Measurements from ENCODE around the gene ARHGEF28. TPM values are rescaled to one million over a fixed set of nuclear protein-coding genes. Genes with fewer than 3 reads are reported as not detected.

Gene ARHGEF28
- total RNA-seq, 1 experiment from 2014 or later: 0.57 TPM

DNA sequence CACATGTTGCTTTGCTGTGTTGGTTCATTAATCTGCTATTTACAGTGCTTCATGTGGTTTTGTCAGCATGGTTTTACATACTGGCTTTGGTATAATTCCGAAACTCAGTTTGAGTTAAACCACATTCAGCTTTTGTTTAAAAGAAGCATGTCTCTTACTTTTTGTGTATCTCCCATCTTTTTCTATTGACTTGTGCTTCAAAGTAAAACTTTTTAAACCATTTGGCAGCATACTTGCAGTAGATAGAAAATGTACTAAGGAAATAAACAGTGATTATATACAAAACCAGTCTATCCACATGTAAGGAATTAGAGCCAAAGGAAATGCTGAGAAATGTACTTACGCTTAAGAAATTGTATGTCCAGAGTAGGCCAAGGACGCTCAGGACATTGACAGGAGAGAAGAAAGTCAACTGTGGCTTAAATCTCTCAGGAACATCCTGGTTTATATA, 286.9 kb downstream of the ARHGEF28 start:
- Histone ChIP-seq H3K14ac (ENCODE audit: insufficient read depth, low read length) (no peak overlapping the region), H3K23ac (ENCODE audit: insufficient read length, low read depth, low read length) (no peak overlapping the region), H4K91ac (ENCODE audit: insufficient read length, low read depth, low read length) (no peak overlapping the region), H2BK15ac (ENCODE audit: low read depth, low read length) (no peak overlapping the region), H2AFZ (ENCODE audit: low read length) (no peak overlapping the region), H3T11ph (ENCODE audit: low read length) (no peak overlapping the region), H3K18ac (ENCODE audit: insufficient read length, low read depth, low read length) (no peak overlapping the region), H2BK20ac (ENCODE audit: low read depth, low read length, poor library complexity, severe bottlenecking) (no peak overlapping the region), H3K27me3 (ENCODE audit: insufficient read depth, low read length) (no peaks in the 10 kb centered on the region), H3K27ac (ENCODE audit: insufficient read length, low read depth, low read length) (no peak overlapping the region), H3K4ac (ENCODE audit: low read depth, low read length) (no peak overlapping the region), H4K5ac (ENCODE audit: insufficient read length, low read depth, low read length) (no peak overlapping the region), H4K8ac (replicated peaks; ENCODE audit: insufficient read length, low read depth, low read length) (no peak overlapping the region), H2BK12ac (ENCODE audit: insufficient read length, low read depth, low read length) (no peak overlapping the region), H4K20me1 (ENCODE audit: control insufficient read depth, insufficient read depth, insufficient read length) (no peaks in the 10 kb centered on the region), H2AK5ac (ENCODE audit: insufficient read length, low read length) (no peak overlapping the region), H3K56ac (ENCODE audit: insufficient read length, low read depth, low read length) (no peak overlapping the region), H3K23me2 (ENCODE audit: insufficient read length, low read depth, low read length, poor library complexity, severe bottlenecking) (no peaks in the 10 kb centered on the region), H3K79me2 (ENCODE audit: insufficient read depth, low read length) (no peaks in the 10 kb centered on the region), H3K4me1 (ENCODE audit: insufficient read depth, low read length) (no peaks in the 10 kb centered on the region), H3K4me2 (ENCODE audit: insufficient read depth, insufficient read length, low read length) (no peak overlapping the region), H2BK120ac (ENCODE audit: low read depth, low read length, poor library complexity, severe bottlenecking) (no peak overlapping the region), H2BK5ac (ENCODE audit: insufficient read length, low read length) (no peak overlapping the region), H3K9me3 (ENCODE audit: control insufficient read depth, low read depth, low read length) (no peaks in the 10 kb centered on the region), H3K9ac (ENCODE audit: extremely low read depth, insufficient read length, low read length) (no peak overlapping the region), H3K79me1 (ENCODE audit: insufficient read depth, low read depth, low read length, poor library complexity, severe bottlenecking) (no peaks in the 10 kb centered on the region)
- TF ChIP-seq, protein P1, sequence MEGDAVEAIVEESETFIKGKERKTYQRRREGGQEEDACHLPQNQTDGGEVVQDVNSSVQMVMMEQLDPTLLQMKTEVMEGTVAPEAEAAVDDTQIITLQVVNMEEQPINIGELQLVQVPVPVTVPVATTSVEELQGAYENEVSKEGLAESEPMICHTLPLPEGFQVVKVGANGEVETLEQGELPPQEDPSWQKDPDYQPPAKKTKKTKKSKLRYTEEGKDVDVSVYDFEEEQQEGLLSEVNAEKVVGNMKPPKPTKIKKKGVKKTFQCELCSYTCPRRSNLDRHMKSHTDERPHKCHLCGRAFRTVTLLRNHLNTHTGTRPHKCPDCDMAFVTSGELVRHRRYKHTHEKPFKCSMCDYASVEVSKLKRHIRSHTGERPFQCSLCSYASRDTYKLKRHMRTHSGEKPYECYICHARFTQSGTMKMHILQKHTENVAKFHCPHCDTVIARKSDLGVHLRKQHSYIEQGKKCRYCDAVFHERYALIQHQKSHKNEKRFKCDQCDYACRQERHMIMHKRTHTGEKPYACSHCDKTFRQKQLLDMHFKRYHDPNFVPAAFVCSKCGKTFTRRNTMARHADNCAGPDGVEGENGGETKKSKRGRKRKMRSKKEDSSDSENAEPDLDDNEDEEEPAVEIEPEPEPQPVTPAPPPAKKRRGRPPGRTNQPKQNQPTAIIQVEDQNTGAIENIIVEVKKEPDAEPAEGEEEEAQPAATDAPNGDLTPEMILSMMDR (conservative IDR thresholded peaks at IDR 0.05): no peak
- Mint-ChIP-seq H3K4me3 (no peak overlapping the region), H3K9me3 (no peaks in the 10 kb centered on the region), H3K36me3 (ENCODE audit: insufficient read depth in 1 of 3, low read depth in 3 of 3) (no peaks in the 10 kb centered on the region), H3K4me1 (peaks cover 3% of the 10 kb centered on the region in 2 experiments; a peak in 2 of 4 replicates), H3K27me3 (ENCODE audit: low read depth) (no peaks in the 10 kb centered on the region), H3K27ac (no peak overlapping the region)
- no CpG with 5 or more reads among the region's 3 CpGs for WGBS (ENCODE audit: extremely low coverage, insufficient read length, low lambda C conversion rate)
- DNase-seq: no peak
